ENCODE data around the gene MGAT5.

Gene MGAT5

GRCh38 chr2:134362152-134362668 is 108.3 kb downstream of the MGAT5 start:
- no peak for DNase-seq (ENCODE audit: extremely low read depth, low read depth)
- TF ChIP-seq, protein P1, sequence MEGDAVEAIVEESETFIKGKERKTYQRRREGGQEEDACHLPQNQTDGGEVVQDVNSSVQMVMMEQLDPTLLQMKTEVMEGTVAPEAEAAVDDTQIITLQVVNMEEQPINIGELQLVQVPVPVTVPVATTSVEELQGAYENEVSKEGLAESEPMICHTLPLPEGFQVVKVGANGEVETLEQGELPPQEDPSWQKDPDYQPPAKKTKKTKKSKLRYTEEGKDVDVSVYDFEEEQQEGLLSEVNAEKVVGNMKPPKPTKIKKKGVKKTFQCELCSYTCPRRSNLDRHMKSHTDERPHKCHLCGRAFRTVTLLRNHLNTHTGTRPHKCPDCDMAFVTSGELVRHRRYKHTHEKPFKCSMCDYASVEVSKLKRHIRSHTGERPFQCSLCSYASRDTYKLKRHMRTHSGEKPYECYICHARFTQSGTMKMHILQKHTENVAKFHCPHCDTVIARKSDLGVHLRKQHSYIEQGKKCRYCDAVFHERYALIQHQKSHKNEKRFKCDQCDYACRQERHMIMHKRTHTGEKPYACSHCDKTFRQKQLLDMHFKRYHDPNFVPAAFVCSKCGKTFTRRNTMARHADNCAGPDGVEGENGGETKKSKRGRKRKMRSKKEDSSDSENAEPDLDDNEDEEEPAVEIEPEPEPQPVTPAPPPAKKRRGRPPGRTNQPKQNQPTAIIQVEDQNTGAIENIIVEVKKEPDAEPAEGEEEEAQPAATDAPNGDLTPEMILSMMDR (IDR thresholded peaks at IDR 0.05; ENCODE audit: low read depth, low read length) = no peak

DNA sequence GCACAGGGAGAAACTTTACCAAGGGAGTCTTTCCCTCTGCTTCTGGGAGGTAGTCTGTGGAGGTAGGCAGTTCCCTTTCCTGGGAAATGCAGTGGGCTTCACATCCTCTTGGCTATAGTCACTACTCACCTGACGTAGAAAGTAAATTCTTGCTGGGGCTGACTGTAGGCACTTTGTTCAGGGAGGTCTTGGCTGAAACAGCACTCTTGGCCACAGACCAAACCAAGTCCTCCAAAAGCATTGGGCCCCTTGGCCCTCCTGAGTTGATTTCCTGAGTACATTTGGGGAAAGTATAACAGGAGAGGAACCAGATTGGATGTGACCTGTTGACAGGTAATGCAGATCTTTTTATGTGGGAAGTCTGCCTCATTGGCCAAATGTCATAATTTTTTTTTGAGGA is 108.9 kb downstream of the MGAT5 start:
- no peak for DNase-seq (ENCODE audit: extremely low read depth, low read depth)
- TF ChIP-seq, protein P1 (IDR thresholded peaks at IDR 0.05; ENCODE audit: low read depth, low read length) = no peak

- TF ChIP-seq, protein P1 (IDR thresholded peaks at IDR 0.05; ENCODE audit: low read depth, low read length) = no peak
- no peak for DNase-seq (ENCODE audit: extremely low read depth, low read depth)
Observed at GRCh38 chr2:134365356-134365755, 111.5 kb downstream of the MGAT5 start.

- TF ChIP-seq, protein P1 (IDR thresholded peaks at IDR 0.05; ENCODE audit: low read depth, low read length) = no peak
- no peak for DNase-seq (ENCODE audit: extremely low read depth, low read depth)
Observed at GRCh38 chr2:134366359-134366758, 112.5 kb downstream of the MGAT5 start.

DNA sequence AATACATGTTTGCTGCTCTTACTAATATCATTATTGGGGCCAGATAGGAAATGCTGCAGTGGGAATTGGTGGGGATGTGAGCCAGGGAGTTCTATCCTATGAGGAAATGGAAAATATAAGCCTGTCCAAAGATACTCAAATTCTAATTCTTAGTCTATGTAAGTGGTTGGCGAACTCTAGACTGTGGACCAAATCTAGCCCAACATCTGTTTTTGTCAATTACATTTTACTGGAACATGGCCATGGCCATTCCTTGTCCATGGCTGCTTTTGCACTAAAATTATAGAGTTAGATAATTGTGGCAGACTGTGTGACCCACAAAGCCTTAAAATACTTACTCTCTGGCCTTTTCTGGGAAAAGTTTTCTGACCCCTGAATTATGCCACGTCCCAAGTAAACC is 113.3 kb downstream of the MGAT5 start:
- TF ChIP-seq, protein P1 (IDR thresholded peaks at IDR 0.05; ENCODE audit: low read depth, low read length) = no peak
- DNase-seq (ENCODE audit: extremely low read depth, low read depth) = no peak

GRCh38 chr2:134368009-134368817 is 114.3 kb downstream of the MGAT5 start:
- no peak for DNase-seq (ENCODE audit: extremely low read depth, low read depth)
- TF ChIP-seq, protein P1 (IDR thresholded peaks at IDR 0.05; ENCODE audit: low read depth, low read length) = no peak

GRCh38 chr2:134369220-134369902 is 115.5 kb downstream of the MGAT5 start:
- TF ChIP-seq, protein P1 (IDR thresholded peaks at IDR 0.05; ENCODE audit: low read depth, low read length) = no peak

More at GRCh38 chr2:134369220-134369902, 115.5 kb downstream of the MGAT5 start:
- no peak for DNase-seq (ENCODE audit: extremely low read depth, low read depth)
